SK-N-SH treated with all-trans-retinoic acid at 6 μM for 48 hours (cell line): ENCODE data around the gene RELT.

Experiments
- ATAC-seq: fragments of 200-7000 bp; cut with Tn5 transposase; 3 replicates; pipeline ENCODE4 v1.9.1; 2020; ENCODE audit warnings: mild to moderate bottlenecking, moderate library complexity
- ARNTL ChIP-seq: fragments of 450-650 bp; formaldehyde crosslinking; IDR thresholded peaks from 2 replicates; pipeline ENCODE4 v1.5.0; 2020; ENCODE audit warnings: low read depth, mild to moderate bottlenecking, moderate library complexity, borderline replicate concordance
- BACH2 ChIP-seq: fragments of 250-450 bp; sonication (Bioruptor Pico); IDR thresholded peaks from 2 replicates; pipeline ENCODE4 v1.9.0; 2021; ENCODE audit warnings: mild to moderate bottlenecking, borderline replicate concordance
- CSDC2 ChIP-seq: fragments of 250-450 bp; sonication (Bioruptor Pico); IDR thresholded peaks from 2 replicates; pipeline ENCODE4 v1.5.0; 2020; ENCODE audit warnings: mild to moderate bottlenecking, moderate library complexity
- ESRRG ChIP-seq: fragments of 250-450 bp; sonication (Bioruptor Pico); IDR thresholded peaks from 2 replicates; pipeline ENCODE4 v1.6.1; 2021; ENCODE audit warnings: mild to moderate bottlenecking
- GLIS3 ChIP-seq: fragments of 250-450 bp; sonication (Bioruptor Pico); IDR thresholded peaks from 2 replicates; pipeline ENCODE4 v1.5.0; 2020; ENCODE audit warnings: mild to moderate bottlenecking, moderate library complexity
- ISL1 ChIP-seq: fragments of 250-450 bp; sonication (Bioruptor Pico); IDR thresholded peaks from 2 replicates; pipeline ENCODE4 v2.1.2; 2022; ENCODE audit warnings: mild to moderate bottlenecking, moderate library complexity
- OSR1 ChIP-seq: fragments of 250-450 bp; sonication (Bioruptor Pico); IDR thresholded peaks from 2 replicates; pipeline ENCODE4 v1.8.0; 2022; ENCODE audit warnings: moderate library complexity, mild to moderate bottlenecking, inconsistent platforms
- PPARA ChIP-seq: fragments of 250-450 bp; sonication (Bioruptor Pico); IDR thresholded peaks from 2 replicates; pipeline ENCODE4 v1.5.0; 2020; ENCODE audit warnings: mild to moderate bottlenecking, borderline replicate concordance
- RARB ChIP-seq: fragments of 250-450 bp; sonication (Bioruptor Pico); IDR thresholded peaks from 2 replicates; pipeline ENCODE4 v1.8.0; 2021; ENCODE audit warnings: mild to moderate bottlenecking, moderate library complexity
- SNAI2 ChIP-seq: fragments of 250-450 bp; sonication (Bioruptor Pico); IDR thresholded peaks from 2 replicates; pipeline ENCODE4 v1.5.0; 2020; ENCODE audit warnings: mild to moderate bottlenecking, moderate library complexity
- TCF4 ChIP-seq: fragments of 250-450 bp; sonication (Bioruptor Pico); IDR thresholded peaks from 2 replicates; pipeline ENCODE4 v1.8.0; 2021; ENCODE audit warnings: mild to moderate bottlenecking, moderate library complexity, borderline replicate concordance
- TOX ChIP-seq: fragments of 250-450 bp; sonication (Bioruptor Pico); IDR thresholded peaks from 2 replicates; pipeline ENCODE4 v1.8.0; 2021; ENCODE audit warnings: mild to moderate bottlenecking, moderate library complexity, borderline replicate concordance
- ZC3H10 ChIP-seq: fragments of 250-450 bp; sonication (Bioruptor Pico); IDR thresholded peaks from 2 replicates; pipeline ENCODE4 v1.5.1; 2021; ENCODE audit warnings: mild to moderate bottlenecking, moderate library complexity
- ZFP3 ChIP-seq: fragments of 250-450 bp; sonication (Bioruptor Pico); IDR thresholded peaks from 2 replicates; pipeline ENCODE4 v1.5.0; 2020; ENCODE audit warnings: mild to moderate bottlenecking, moderate library complexity
- ZFP30 ChIP-seq: fragments of 450-650 bp; formaldehyde crosslinking; IDR thresholded peaks from 2 replicates; pipeline ENCODE4 v1.5.0; 2022; ENCODE audit warnings: mild to moderate bottlenecking, moderate library complexity
- ZNF565 ChIP-seq: fragments of 450-650 bp; formaldehyde crosslinking; conservative IDR thresholded peaks from 2 replicates; pipeline ENCODE4 v1.5.0; 2020; ENCODE audit warnings: low read depth, mild to moderate bottlenecking, moderate library complexity
- ZNF70 ChIP-seq: fragments of 450-650 bp; formaldehyde crosslinking; IDR thresholded peaks from 2 replicates; pipeline ENCODE4 v1.5.0; 2020; ENCODE audit warnings: mild to moderate bottlenecking, moderate library complexity
- ZNF8 ChIP-seq: fragments of 450-650 bp; formaldehyde crosslinking; IDR thresholded peaks from 2 replicates; pipeline ENCODE4 v1.5.0; 2020; ENCODE audit warnings: mild to moderate bottlenecking, moderate library complexity
- TF ChIP-seq, protein P1 (sequence below): fragments of 250-450 bp; sonication (Bioruptor Pico); IDR thresholded peaks from 2 replicates; pipeline ENCODE4 v1.5.1; 2021; ENCODE audit warnings: mild to moderate bottlenecking, moderate library complexity
- TF ChIP-seq, protein P2 (sequence below): fragments of 250-450 bp; sonication (Bioruptor Pico); IDR thresholded peaks from 2 replicates; pipeline ENCODE4 v1.5.0; 2020; ENCODE audit warnings: mild to moderate bottlenecking, moderate library complexity
- TF ChIP-seq, protein P3 (sequence below): fragments of 250-450 bp; sonication (Bioruptor Pico); IDR thresholded peaks from 2 replicates; pipeline ENCODE4 v1.8.0; 2021; ENCODE audit warnings: low read depth, mild to moderate bottlenecking, moderate library complexity, borderline replicate concordance
- TF ChIP-seq, protein P4 (sequence below): fragments of 250-450 bp; sonication (Bioruptor Pico); IDR thresholded peaks from 2 replicates; pipeline ENCODE4 v1.8.0; 2020; ENCODE audit warnings: mild to moderate bottlenecking, moderate library complexity, borderline replicate concordance
- TF ChIP-seq, protein P5 (sequence below): fragments of 250-450 bp; sonication (Bioruptor Pico); IDR thresholded peaks from 2 replicates; pipeline ENCODE4 v1.5.1; 2020; ENCODE audit warnings: low read depth, mild to moderate bottlenecking, moderate library complexity

Gene RELT

DNA sequence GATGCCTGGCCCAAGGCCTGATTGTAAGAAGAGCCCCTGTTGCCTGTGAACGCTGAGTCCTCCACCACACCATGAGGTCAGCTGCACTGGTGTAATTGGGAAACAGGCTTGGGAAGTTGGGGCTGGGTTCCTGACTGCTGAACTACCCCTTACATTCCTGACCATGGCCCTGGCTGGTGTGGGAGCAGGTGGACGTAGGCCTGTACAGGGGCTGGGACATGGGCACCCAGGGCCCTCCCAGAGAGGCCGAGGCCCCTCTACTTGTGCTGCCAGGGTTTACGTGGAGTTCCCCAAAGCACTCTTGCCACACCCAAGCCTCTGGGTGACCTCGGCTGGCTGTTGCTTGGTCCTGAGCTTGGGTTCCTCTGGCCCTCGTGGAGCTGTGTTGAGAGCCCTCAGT is 5.4 kb downstream of the RELT start:
- no peak for ATAC-seq

DNA sequence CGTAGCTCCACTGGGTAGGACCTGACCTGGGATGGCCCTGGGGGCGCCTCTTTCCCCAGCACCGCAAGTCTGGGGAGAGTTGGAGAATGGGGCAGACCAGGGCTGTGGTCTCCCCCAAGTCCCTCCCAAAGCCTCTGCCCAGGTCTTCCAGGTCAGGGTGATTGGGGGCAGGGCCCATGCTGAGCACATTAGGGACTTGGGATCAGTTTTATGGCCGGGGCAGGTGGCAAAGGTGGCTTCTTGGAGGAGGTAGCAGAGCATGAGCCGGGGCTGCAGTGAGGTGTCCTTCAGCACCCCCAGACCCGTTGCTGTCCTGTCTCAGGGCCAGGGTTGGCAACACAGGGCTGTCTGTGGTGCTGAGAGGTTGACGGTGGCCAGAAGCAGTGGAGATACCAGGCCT is 6.0 kb downstream of the RELT start:
- ATAC-seq, result no peak
- TF ChIP-seq, protein P1, sequence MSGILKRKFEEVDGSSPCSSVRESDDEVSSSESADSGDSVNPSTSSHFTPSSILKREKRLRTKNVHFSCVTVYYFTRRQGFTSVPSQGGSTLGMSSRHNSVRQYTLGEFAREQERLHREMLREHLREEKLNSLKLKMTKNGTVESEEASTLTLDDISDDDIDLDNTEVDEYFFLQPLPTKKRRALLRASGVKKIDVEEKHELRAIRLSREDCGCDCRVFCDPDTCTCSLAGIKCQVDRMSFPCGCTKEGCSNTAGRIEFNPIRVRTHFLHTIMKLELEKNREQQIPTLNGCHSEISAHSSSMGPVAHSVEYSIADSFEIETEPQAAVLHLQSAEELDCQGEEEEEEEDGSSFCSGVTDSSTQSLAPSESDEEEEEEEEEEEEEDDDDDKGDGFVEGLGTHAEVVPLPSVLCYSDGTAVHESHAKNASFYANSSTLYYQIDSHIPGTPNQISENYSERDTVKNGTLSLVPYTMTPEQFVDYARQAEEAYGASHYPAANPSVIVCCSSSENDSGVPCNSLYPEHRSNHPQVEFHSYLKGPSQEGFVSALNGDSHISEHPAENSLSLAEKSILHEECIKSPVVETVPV (CRISPR knock-in tag), result no peak
- TF ChIP-seq PPARA (CRISPR knock-in tag), result no peak
- no peak for TF ChIP-seq OSR1
- no peak for TF ChIP-seq CSDC2 (CRISPR knock-in tag)
- TF ChIP-seq, protein P2, sequence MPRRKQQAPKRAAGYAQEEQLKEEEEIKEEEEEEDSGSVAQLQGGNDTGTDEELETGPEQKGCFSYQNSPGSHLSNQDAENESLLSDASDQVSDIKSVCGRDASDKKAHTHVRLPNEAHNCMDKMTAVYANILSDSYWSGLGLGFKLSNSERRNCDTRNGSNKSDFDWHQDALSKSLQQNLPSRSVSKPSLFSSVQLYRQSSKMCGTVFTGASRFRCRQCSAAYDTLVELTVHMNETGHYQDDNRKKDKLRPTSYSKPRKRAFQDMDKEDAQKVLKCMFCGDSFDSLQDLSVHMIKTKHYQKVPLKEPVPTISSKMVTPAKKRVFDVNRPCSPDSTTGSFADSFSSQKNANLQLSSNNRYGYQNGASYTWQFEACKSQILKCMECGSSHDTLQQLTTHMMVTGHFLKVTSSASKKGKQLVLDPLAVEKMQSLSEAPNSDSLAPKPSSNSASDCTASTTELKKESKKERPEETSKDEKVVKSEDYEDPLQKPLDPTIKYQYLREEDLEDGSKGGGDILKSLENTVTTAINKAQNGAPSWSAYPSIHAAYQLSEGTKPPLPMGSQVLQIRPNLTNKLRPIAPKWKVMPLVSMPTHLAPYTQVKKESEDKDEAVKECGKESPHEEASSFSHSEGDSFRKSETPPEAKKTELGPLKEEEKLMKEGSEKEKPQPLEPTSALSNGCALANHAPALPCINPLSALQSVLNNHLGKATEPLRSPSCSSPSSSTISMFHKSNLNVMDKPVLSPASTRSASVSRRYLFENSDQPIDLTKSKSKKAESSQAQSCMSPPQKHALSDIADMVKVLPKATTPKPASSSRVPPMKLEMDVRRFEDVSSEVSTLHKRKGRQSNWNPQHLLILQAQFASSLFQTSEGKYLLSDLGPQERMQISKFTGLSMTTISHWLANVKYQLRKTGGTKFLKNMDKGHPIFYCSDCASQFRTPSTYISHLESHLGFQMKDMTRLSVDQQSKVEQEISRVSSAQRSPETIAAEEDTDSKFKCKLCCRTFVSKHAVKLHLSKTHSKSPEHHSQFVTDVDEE, result no peak
- no peak for TF ChIP-seq ESRRG (CRISPR knock-in tag)
- TF ChIP-seq TOX (CRISPR knock-in tag), result no peak
- TF ChIP-seq GLIS3 (CRISPR knock-in tag), result no peak
- TF ChIP-seq, protein P3, sequence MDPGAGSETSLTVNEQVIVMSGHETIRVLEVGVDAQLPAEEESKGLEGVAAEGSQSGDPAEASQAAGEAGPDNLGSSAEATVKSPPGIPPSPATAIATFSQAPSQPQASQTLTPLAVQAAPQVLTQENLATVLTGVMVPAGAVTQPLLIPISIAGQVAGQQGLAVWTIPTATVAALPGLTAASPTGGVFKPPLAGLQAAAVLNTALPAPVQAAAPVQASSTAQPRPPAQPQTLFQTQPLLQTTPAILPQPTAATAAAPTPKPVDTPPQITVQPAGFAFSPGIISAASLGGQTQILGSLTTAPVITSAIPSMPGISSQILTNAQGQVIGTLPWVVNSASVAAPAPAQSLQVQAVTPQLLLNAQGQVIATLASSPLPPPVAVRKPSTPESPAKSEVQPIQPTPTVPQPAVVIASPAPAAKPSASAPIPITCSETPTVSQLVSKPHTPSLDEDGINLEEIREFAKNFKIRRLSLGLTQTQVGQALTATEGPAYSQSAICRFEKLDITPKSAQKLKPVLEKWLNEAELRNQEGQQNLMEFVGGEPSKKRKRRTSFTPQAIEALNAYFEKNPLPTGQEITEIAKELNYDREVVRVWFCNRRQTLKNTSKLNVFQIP (CRISPR knock-in tag), result no peak
- no peak for TF ChIP-seq ZFP30
- no peak for TF ChIP-seq ARNTL
- TF ChIP-seq ZNF70 (CRISPR knock-in tag), result no peak
- no peak for TF ChIP-seq SNAI2
- no peak for TF ChIP-seq RARB (CRISPR knock-in tag)

More for the DNA sequence above, 5.4 kb downstream of the RELT start:
- TF ChIP-seq, protein P2, result no peak
- TF ChIP-seq CSDC2 (CRISPR knock-in tag) (no peak), GLIS3 (CRISPR knock-in tag) (no peak), ISL1 (CRISPR knock-in tag) (no peak), ZC3H10 (CRISPR knock-in tag) (no peak), ZFP3 (CRISPR knock-in tag) (no peak), SNAI2 (no peak), TCF4 (CRISPR knock-in tag) (no peak), ZNF565 (CRISPR knock-in tag) (no peak), TOX (CRISPR knock-in tag) (no peak), RARB (CRISPR knock-in tag) (no peak), ZNF70 (CRISPR knock-in tag) (no peak), BACH2 (no peak), ZNF8 (CRISPR knock-in tag) (no peak)
- TF ChIP-seq, protein P4, sequence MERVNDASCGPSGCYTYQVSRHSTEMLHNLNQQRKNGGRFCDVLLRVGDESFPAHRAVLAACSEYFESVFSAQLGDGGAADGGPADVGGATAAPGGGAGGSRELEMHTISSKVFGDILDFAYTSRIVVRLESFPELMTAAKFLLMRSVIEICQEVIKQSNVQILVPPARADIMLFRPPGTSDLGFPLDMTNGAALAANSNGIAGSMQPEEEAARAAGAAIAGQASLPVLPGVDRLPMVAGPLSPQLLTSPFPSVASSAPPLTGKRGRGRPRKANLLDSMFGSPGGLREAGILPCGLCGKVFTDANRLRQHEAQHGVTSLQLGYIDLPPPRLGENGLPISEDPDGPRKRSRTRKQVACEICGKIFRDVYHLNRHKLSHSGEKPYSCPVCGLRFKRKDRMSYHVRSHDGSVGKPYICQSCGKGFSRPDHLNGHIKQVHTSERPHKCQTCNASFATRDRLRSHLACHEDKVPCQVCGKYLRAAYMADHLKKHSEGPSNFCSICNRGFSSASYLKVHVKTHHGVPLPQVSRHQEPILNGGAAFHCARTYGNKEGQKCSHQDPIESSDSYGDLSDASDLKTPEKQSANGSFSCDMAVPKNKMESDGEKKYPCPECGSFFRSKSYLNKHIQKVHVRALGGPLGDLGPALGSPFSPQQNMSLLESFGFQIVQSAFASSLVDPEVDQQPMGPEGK (CRISPR knock-in tag), result no peak
- TF ChIP-seq, protein P3 (CRISPR knock-in tag), result no peak
- TF ChIP-seq, protein P5, sequence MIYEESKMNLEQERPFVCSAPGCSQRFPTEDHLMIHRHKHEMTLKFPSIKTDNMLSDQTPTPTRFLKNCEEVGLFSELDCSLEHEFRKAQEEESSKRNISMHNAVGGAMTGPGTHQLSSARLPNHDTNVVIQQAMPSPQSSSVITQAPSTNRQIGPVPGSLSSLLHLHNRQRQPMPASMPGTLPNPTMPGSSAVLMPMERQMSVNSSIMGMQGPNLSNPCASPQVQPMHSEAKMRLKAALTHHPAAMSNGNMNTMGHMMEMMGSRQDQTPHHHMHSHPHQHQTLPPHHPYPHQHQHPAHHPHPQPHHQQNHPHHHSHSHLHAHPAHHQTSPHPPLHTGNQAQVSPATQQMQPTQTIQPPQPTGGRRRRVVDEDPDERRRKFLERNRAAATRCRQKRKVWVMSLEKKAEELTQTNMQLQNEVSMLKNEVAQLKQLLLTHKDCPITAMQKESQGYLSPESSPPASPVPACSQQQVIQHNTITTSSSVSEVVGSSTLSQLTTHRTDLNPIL (CRISPR knock-in tag), result no peak
